Endothelial cell of hepatic sinusoid (primary cell): ENCODE measurements around the gene ZNF775.

Experiments
- in situ Hi-C: cut with HindIII; loops from 2 replicates; pipeline ENCODE4 v1.10.0; 2017; ENCODE audit warnings: low sequenced_read_pairs

Gene ZNF775

DNA sequence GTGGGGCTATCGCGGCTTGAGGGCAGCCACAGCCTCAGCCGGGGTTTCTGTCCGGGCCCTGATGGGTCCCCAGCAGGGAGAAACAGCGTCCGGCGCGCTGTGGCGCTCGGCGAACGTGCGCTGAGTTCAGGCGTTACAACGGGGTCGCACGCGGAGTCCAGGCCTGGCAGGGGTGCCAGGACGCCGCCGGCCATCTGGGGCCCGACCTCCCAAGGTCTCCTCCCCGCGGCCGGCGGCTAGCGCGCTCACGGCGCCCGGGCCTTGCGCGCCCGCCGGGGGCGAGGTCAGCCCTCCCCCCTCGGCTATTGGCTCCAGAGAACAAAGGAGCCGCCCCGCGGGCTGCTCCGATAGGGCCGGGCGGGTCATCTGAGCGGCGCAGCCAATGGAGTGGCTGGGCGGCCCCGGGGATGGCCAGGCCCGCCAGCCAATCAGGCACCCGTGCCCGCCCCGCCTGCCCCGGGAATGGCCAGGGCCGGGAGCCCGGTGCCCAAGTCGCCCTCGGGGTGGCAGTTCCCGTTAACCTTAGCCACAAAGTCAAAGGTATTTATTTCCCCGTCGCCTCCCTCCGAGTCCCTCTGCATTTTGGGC lies at the start of gene ZNF775:
Gene ZNF775, plus strand, starts transcription at position 478 of the 588 bp plus-strand sequence. CDS start 9,141 bp downstream, outside the sequence.
- in situ Hi-C loops, result no loop called here

DNA sequence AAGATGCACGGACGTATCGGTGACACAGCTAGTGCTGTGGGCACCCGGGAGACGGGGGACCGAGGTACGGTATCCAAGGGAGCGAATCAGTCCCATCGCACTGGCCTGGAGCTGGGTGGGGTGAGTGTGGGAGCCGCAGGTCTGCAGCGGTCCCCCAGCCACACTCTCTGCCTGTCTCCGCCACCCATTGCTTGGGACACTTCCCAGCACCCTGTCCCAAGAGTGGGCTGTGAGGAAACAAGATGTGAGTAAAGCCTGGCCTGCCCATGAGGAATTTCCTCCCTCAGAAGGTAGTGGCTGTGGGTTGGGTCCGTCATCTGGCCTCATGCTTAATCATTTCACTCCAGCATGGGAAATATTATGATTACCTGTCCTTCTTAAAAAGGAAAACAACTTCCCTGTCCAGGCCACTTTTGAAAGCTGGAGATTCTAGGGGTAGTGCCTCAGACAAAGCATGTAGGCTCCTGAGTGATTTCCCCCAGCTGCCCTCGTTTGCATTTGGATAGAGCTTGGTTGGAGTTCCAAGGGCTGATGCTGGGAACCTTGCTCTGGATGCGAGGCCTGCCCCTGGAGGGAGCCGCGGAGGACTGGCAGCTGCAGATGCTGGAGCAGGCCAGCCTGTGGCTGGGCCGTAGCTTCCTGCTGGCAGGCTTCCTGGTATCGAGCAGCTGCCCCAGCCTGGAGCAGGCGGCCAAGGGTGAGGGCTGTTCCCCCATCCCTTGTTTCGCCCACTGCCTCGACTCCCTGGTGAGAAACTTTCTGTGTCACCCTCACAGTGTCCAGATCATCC lies 49.6 kb upstream of the ZNF775 start:
- in situ Hi-C loops, result no loop called here

DNA sequence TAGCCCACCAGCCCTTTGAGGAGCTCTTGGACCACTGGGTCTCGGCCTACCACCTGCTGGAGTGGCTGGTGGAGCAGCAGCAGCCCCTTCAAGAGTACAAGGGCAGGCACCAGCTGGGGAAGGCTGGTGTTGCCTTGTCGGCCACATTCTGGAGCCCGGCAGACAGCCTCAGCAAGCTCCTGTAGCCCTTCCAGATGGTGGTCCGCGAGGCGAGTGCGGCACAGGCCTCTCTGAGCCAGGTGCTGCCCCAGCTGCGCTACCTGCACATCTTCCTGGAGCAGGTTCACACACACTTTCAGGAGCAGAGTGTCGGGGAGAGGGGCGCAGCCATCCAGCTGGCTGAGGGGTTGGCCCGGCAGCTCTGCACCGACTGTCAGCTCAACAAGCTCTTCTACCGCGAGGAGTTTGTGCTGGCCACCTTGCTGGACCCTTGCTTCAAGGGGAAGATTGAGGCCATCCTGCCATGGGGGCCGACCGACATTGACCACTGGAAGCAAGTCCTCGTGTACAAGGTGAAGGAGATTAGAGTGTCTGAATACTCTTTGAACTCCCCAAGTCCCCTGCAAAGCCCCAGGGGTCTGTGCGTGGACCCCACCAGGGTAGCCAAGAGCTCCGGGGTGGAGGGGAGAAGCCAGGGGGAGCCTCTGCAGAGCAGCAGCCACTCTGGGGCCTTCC lies 48.8 kb upstream of the ZNF775 start:
- in situ Hi-C loops, result no loop called here

DNA sequence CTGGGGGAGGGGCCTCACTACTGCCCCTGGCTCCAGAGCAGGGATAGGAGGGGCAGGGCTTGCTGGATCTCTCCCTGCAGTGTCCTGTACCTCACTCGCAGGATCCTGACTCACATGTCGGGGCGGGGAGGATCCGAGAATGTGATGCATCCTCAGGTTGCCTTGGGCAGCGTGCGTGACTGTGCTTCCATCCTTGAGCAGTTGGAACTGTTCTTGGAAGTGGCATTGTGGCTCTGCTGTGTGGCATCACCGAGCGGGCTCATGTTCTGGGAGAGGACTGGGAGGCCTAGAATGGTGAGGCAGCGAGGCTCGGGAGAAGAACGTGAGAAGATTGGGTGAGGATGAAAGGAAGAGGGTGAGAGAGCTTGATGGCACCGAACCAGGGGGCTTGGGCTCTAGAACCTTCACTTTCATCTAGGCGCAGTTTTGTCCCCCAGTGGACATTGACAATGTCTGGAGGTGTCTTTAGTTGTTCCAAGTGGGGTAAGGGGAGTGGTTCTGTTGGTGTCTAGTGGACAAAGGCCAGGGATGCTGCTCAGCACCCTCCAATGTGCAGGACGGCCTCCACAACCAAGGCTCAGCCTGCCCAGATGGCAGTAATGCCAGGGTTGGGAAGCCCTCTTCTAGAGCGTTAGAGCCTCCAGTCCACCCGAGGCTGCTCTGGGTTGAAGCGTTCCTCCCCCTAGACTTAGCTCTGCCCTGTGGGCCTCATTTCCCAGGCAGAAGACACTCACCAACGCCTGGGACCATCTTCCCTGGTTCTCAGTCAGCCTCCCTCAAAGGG lies 46.1 kb upstream of the ZNF775 start:
- in situ Hi-C loops, result no loop called here

DNA sequence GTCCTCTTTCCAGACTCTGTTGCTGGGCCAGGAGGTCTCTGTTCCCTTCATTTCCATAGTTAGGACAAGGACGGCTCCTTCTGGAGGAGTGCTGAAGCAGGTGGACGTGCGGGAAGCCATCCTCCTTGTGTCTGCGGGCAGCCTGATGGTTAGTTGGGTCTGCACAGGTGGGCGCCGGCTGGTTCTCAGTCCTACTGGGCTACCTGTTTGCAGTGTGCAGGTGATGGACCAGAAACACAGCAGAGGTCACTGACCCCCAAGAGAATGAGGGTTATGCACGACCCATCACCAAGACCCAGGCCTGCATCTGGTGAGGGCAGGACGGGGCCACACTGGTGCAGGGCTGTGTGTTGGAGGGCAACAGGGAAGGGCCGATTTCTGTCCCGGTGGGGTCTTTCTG lies 45.5 kb upstream of the ZNF775 start:
- in situ Hi-C loops, result no loop called here

DNA sequence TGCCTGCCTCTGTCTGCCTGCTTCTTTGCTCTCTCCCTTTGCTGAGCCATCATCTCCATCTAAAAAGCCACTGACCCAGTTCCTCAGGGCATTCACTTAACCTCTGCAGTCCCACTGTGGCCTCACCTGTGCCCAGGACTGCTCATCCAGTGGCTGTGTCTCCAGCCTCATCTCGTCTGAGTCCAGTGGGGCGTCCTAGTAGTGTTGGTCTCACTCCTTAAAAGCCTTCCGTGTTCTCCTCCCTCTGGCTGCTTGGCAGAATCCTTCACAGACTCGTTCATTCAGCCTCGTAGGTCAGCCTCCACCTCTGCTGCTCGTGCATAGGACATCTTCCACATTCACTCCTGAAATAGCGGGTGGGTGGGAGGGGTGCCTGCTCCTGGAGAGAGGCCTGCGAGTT lies 45.0 kb upstream of the ZNF775 start:
- in situ Hi-C loops, result no loop called here

DNA sequence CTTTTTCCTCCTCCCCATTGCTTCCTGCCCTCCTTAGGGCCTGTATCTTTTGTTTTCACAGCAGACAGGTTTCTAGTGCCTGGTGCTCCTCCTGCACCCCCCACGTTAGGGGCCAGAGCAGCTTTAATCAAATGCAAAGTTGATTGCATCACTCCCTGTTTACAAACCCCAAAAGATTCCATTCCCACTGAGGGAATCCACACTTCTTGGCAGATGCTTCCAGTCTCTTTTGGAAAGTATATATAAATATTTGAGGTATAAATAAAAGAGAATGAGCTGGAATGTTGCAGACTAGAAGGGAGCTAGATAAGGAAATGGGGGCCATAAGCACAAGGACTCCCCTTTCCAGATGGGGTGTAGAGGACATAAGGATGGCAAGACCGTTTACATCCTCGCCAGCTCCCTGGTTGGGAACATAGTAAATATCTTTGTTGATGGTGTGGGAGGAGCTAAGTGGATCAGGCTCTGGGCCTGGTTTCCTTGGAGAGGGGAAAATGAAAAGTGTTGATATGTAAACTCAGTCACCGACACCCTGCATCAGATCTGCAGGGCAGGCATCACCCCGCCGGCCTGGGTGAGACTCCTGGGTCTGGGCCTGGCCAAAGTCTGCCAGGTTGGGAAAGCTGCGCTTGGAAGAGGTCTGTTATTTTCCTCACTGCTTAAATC lies 43.9 kb upstream of the ZNF775 start:
- in situ Hi-C loops, result no loop called here

DNA sequence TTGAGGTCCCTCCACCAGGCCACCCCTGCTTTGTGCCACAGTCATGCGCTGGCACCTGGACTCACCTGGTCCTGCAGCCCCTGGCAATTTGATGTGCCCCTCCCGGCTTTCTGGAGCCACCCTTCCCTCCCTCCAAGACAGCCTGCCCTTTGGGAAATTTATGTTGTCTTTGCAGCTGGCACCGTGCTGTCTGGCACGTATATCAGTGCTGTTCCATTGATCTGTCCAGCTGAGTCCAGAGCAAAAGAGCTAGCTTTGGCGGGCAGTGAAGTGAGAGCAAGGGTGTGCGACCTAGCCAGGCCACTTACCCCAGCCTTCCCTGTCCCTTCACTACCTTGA lies 43.4 kb upstream of the ZNF775 start:
- in situ Hi-C loops, result no loop called here

DNA sequence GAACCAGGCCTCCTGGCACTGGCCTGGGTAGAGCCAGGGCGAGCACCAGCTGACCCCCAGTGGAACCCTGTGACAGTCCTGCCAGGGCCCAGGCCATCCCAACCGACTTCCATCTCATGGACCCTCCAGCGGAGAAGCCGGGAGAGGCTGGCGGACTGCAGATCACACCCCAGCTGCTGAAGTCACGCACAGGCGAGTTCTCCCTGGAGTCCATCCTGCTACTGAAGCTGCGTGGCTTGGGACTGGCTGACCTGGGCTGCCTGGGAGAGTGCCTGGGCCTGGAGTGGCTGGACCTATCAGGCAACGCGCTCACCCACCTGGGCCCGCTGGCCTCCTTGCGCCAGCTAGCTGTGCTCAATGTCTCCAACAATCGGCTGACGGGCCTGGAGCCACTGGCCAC lies 42.4 kb upstream of the ZNF775 start:
- in situ Hi-C loops, result no loop called here

DNA sequence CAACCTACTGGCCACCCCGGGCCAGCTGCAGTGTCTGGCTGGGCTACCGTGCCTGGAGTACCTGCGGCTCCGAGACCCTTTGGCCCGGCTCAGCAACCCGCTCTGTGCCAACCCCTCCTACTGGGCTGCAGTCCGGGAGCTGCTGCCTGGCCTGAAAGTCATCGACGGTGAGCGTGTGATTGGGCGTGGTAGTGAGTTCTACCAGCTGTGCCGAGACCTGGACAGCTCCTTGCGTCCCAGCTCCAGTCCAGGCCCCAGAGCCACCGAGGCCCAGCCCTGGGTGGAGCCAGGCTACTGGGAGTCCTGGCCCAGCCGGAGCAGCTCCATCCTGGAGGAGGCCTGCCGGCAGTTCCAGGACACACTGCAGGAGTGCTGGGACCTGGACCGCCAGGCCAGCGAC lies 42.0 kb upstream of the ZNF775 start:
- in situ Hi-C loops, result no loop called here

DNA sequence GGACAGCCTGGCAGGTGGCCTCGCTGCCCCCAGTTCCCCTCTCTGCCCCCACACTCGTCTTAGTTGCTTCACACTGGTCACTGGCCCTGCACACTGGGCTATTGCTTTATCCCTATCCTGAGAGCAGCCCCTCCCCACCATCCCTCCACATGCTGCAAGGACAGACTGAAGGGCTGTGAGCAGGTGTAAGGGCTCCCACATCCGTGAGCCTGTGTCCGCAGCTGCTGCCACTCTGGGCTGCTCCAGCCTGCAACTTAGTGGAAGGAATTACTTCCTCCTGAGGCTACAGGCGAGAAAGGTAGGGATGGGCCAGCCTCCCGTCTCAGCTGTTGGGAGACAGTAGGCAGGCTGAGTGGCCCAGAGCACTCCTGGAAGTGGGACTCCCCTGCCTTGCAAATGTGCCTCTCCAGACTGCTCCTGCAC lies 41.5 kb upstream of the ZNF775 start:
- in situ Hi-C loops, result no loop called here

DNA sequence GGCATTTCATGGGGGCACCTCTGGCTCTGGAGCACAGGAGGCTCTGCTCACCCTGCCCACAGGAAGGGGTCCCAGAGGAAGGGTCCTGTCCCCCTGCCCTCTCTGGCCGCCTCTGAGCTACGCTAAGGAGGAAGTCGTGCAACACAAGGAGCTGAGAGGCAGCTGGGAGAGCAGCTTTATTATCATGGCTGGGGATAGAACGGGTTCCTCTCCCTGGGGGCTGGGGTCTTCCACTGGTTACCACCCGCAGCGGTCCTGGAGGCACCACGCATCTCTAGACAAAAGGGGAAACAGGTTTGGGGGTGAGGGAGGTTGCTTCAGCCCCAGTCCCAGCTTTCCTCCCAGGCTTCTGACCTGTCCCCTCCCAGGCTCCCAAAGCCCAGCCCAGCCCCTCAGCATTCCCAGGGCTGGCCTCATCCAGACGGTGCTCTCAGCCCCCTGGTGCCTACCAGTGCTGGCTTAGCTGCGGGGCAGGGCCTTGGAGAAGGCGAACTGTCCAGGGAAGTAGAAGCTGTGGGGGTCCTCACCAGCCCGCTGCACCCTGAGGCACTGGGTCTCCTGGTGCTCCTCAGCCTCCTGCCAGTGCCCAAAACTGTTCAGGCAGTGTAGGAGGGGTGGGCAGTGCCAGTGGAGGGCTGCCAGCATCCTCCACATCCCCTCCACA lies 40.8 kb upstream of the ZNF775 start:
- in situ Hi-C loops, result no loop called here

DNA sequence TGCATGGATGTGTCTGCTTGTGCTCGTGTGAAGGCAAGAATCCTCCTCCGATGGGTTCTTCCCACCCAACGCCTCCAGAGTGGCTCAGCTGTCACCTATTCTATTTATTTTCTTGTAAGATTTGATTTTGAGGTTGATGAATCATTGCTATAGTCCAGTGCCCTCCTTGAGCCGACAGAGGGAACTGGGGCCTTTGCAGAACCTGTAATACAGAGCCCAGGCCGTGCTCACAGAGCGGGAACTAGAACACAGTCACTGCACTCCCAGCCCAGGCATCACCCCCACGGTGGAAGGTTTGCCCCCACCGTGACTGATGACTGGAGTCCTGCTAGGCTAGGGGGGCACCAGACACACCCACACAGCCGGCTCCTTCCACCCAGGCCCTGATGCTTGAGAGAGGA lies 39.7 kb upstream of the ZNF775 start:
- in situ Hi-C loops, result no loop called here

DNA sequence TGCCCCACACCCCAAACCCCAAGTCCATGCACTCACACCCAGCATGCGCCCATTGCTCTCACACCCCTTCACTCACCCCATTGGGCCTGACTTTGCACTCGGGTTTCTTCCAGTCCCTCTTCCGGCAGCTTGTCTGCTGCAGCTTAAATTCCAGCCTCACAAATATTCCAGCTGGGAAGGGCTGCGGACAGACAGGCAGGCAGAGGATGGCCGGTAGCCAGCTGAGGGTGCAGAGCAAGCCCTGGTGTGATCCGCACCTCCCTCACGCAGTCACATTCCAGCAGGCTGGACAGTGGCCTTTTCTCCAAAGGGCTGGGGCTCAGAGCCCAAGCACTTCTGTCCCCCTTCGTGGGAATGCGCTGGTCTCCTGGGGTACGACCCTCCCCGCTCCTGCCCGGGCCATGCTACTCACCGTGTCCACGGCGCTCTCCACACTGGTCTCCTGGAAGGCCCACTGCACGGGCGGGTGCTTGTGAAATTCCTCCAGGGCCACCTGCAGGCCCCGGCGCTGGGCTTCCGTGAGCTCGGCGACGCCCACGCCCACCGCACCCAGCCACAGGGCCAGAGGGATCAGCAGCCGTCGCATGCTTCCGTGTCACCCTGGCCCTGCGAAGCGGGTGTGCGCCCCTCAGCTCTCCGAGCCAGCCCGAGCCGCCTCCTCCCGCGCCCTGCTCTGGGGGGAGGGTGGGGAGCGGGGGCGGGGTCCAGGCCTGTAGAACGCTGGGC lies 38.9 kb upstream of the ZNF775 start:
- in situ Hi-C loops, result loop anchor here (5.0 kb wide), 1 partner anchor 67 kb away; a partner anchor contains a TSS

DNA sequence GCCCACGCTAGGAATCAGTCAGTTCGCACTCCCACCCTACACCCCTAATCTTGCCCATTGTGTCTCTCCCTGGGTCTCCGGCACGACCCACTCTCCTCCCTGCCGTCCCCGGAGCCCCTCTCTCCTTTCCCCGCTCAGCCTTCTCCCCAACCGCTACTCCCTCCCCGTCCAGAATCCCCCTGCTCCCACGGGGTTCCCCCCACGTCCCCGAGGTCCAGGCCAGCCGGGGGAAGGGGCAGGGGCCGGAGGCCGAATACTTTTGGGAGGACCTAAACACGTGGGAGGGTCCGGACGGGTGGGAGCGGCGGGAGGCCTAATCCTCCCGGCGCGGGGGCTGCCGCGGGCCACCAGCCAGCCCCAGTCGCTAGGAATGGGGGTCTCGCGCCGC lies 38.3 kb upstream of the ZNF775 start:
- in situ Hi-C loops, result loop anchor here (5.0 kb wide), 1 partner anchor 66 kb away; a partner anchor contains a TSS

DNA sequence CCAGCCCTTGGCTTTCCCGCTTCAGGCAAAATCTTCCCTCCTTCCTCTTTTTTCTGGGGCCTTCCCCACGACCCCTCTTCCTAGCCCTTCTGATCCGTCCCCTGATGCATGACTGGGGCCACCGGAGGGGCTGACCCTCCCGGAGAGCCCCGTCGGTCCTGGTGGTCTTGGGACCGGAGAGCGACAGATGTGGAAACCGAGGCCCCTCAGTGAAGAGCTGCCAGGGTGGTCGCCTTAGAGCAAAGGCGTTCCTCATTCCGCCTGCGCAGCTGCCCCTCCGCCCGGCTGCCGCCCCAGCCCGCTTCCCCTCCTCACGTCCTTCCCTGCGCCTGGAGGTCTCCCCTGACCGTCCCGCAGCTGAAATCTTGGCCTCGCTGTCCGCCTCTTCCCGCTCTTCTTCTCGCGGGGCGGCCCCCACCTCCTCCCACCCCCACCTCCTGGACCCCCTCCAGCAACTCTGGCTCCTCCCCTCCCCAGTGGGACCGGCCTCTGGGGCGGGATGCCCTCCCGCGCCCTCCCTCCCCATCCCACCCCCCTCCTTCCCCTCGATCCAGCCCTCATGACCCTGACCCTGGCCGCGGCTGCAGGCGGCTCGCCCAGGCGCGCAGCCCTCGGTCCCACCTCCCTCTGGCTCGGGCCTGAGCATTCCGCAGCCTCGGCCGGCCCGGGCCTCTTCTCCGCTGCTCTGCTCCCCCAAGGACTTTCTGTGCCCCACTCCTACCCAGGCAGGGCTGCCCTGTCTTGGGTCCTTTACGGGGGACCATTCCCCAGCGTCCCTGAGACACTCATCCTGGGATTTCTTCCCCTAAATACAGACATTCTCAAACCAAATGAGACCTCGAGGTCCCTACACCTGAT lies 37.6 kb upstream of the ZNF775 start, which contains the start of gene RARRES2:
Gene RARRES2, minus strand, starts transcription at position 367 of the 858 bp plus-strand sequence. CDS start 1,020 bp downstream, outside the sequence.
- in situ Hi-C loops, result loop anchor here (5.0 kb wide), 1 partner anchor 66 kb away; a partner anchor contains a TSS

DNA sequence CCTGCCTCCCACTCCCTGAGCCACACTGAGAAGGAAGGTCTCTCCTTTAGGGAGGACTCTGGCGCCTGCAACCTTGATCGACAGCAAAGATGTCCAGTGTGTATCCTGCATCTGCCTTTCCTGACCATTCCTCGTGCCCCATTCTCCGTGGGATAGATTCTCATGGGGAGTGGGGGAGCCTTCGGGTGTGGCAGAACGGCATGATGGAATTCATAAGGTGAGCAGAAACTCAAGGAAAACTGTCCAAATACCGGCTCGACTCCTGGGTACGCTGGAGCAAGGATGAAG lies 37.1 kb upstream of the ZNF775 start:
- in situ Hi-C loops, result loop anchor here (5.0 kb wide), 1 partner anchor 65 kb away; a partner anchor contains a TSS

DNA sequence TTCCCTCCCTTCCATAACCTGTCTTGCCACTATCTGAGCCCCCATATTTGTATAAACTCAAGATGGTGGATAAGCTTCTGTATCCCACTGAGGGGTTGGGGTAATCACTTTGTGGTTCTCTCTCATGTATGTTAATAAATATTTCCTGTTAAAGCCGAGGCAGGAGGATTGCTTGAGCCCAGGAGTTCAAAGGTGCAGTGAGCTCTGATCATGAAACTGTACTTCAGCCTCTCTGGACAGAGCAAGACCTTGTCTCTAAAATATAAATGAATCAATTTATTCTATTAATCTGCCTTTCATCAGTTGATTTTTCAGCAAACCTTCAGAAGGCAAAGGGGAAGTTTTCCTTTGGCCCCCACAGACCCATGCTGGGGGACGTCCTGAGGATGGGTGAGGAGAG lies 35.9 kb upstream of the ZNF775 start:
- in situ Hi-C loops, result loop anchor here (5.0 kb wide), 1 partner anchor 64 kb away; a partner anchor contains a TSS
